Astrocyte of the cerebellum (primary cell): ENCODE data around the gene TNIK.

ENCODE experiments used
- DNase-seq: peaks from one replicate; pipeline ENCODE4 v3.0.0-alpha.2; 2011; ENCODE audit warnings: low read depth
- H3K4me3 ChIP-seq: 2 replicates; pipeline ENCODE4 v1.5.1; 2011; ENCODE audit warnings: mild to moderate bottlenecking, low read depth, low read length, moderate library complexity
- in situ Hi-C: cut with HindIII; loops from 2 replicates; pipeline ENCODE4 v1.10.0; 2017; ENCODE audit warnings: low sequenced_read_pairs
- TF ChIP-seq, protein P1 (sequence below): IDR thresholded peaks from 2 replicates; pipeline ENCODE4 v1.5.1; 2012; ENCODE audit warnings: low read length, low read depth, moderate library complexity, mild to moderate bottlenecking; ENCODE audit errors: missing control alignments

The TNIK gene

GRCh38 chr3:171380711-171381425 is 79.3 kb downstream of the TNIK start:
- TF ChIP-seq, protein P1, sequence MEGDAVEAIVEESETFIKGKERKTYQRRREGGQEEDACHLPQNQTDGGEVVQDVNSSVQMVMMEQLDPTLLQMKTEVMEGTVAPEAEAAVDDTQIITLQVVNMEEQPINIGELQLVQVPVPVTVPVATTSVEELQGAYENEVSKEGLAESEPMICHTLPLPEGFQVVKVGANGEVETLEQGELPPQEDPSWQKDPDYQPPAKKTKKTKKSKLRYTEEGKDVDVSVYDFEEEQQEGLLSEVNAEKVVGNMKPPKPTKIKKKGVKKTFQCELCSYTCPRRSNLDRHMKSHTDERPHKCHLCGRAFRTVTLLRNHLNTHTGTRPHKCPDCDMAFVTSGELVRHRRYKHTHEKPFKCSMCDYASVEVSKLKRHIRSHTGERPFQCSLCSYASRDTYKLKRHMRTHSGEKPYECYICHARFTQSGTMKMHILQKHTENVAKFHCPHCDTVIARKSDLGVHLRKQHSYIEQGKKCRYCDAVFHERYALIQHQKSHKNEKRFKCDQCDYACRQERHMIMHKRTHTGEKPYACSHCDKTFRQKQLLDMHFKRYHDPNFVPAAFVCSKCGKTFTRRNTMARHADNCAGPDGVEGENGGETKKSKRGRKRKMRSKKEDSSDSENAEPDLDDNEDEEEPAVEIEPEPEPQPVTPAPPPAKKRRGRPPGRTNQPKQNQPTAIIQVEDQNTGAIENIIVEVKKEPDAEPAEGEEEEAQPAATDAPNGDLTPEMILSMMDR, result no peak
- H3K4me3 ChIP-seq, result no peak overlapping the region
- in situ Hi-C loops, result no loop called here
- no peak for DNase-seq

DNA sequence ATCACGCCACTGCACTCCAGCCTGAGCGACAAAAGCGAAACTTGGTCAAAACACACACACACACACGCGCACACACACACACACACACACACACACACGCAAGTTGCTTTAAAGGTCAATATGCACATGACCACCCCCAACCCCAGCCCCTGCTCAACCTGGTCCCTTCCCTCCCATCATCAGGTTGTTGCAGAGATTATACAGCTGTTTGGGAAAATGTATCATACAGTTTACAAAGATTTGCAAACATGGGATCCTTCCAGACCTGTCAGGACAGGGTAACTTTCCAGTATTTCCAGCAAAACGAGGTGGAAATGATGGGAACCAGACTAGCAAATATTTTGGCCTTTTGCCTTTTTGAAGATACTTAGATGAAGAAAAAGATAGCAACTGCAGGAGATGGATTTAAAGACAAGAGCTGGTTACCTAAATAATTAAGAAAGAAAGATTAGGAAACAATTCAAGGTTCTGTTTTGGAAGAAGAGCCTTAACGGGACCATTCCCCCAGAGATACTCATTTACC is 80.2 kb downstream of the TNIK start:
- TF ChIP-seq, protein P1, result no peak
- no peak for DNase-seq
- no peak overlapping the region for H3K4me3 ChIP-seq
- in situ Hi-C loops, result no loop called here

DNA sequence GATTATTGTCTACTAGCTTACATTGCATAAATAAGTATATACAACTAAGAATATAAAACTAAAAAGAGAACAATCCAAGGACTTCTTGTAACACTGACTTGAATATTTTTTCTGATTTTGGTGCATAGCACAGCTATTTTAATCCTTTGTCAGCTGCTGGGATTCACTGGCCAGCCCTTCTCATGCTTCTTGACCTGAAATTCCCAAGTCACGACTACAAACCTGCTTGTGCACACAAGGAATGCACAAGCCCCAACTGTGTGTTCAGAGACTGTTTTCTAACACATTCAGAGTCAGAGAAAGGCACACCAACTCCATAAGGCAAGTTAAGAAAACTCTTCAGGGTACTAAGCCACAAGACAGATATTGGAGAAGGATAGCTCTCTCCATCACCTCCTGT is 80.9 kb downstream of the TNIK start:
- H3K4me3 ChIP-seq, result no peak overlapping the region
- TF ChIP-seq, protein P1, result no peak
- in situ Hi-C loops, result no loop called here
- no peak for DNase-seq

DNA sequence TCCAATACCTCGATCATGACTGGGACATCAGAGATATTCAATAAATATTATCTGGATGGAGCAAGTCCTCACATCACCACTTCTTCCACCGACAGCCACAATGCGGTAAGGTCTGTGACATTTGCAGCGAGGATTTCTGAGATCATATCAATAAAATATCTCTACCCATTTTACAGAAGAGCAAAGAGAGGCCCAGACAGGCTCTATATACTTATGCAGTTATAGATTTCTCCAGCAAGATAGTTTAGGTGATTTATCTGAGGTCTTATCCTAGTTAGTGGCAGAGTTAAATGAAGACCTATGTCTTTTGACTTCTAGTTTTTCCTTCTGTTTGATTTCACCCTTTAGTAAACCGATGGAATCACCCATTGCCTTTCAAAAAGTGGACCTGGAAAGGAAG is 81.6 kb downstream of the TNIK start:
- TF ChIP-seq, protein P1, result no peak
- in situ Hi-C loops, result no loop called here
- H3K4me3 ChIP-seq, result no peak overlapping the region
- no peak for DNase-seq

DNA sequence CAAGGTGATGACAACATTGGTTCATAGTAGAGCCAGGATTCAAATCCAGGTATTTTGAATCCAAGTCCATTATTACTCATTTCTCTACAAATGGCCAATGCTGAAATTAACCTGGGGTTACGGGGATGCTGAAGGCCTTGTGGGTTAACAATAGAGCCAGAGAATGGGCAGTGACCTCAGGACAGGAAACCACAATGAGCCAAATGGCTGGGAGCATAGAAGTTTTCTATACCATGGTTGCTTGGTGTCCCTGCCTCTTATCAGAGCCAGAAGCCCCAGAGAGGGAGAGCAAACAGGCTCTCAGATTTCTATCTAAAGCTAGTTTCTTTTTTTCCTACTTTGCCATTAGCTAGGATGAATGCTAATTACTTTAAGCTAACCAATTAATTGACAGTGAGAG is 82.3 kb downstream of the TNIK start:
- in situ Hi-C loops, result no loop called here
- DNase-seq, result no peak
- TF ChIP-seq, protein P1, result no peak
- H3K4me3 ChIP-seq, result no peak overlapping the region

DNA sequence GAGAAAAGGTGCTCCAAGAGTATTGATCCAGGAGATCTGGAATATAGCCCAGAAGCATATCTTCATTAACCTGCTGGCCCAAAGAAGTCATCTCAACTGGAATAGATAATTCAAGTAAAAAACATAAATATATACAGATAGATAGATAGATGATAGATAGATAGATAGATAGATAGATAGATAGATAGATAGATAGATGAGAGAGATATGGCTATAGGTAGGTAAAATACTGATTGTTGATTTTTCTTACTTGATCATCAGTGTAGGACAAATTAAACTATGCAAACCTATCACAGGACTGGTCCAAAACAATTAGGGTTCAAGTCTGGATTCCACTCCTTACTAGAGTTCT is 83.6 kb downstream of the TNIK start:
- TF ChIP-seq, protein P1, result no peak
- no peak overlapping the region for H3K4me3 ChIP-seq
- in situ Hi-C loops, result no loop called here
- no peak for DNase-seq
